Right atrium auricular region (tissue), 2 donors: ENCODE measurements around the gene ZBTB46. TPM values are rescaled to one million over a fixed set of nuclear protein-coding genes. Genes with fewer than 3 reads are reported as not detected.
A peak's percentile ranks its signal among the peaks of the same experiment; 100 is the strongest.

ENCODE experiments used
- DNase-seq: peaks from one replicate; pipeline ENCODE4 v3.0.0-alpha.2; 2019; ENCODE audit warnings: low spot score
- H3K27ac ChIP-seq, 2 donors: fragments of 200-600 bp; sonication (generic); 1 replicate in 1 of 2; 2 replicates in 1 of 2; pipeline ENCODE4 v1.5.1; 2016 to 2019
- H3K27me3 ChIP-seq, 2 donors: fragments of 200-600 bp; sonication (generic); one replicate each; pipeline versions ENCODE4 v1.5.1 to v1.6.0; 2017 to 2019
- H3K36me3 ChIP-seq: fragments of 200-600 bp; sonication (generic); one replicate; pipeline ENCODE4 v1.5.1; 2016
- H3K4me1 ChIP-seq, 2 donors: fragments of 200-600 bp; sonication (generic); one replicate each; pipeline versions ENCODE4 v1.5.1 to v1.6.0; 2017 to 2019
- H3K4me3 ChIP-seq, 2 donors: fragments of 200-600 bp; sonication (generic); 1 replicate in 1 of 2; 2 replicates in 1 of 2; pipeline ENCODE4 v1.5.1; 2017 to 2019; ENCODE audit warnings: mild to moderate bottlenecking in 1 of 2, moderate library complexity in 1 of 2
- H3K9me3 ChIP-seq, 2 donors: fragments of 200-600 bp; sonication (generic); one replicate each; pipeline ENCODE4 v1.5.1; 2019
- total RNA-seq, 2 donors: library from RNA; depleted of rRNA; stranded (reverse); fragments of >200 nt; gene quantifications; one replicate each; pipeline ENCODE4 v1.1.0, GENCODE V29; 2016
- TF ChIP-seq, protein P1 (sequence below), 2 donors: fragments of 200-600 bp; sonication (generic); IDR thresholded peaks; one replicate each; pipeline ENCODE4 v1.5.1; 2019; ENCODE audit warnings: antibody characterized with exemption in 2 of 2

The ZBTB46 gene
- total RNA-seq, 2 donors from 2014 or later, result 12.2 to 17.8 TPM

- DNase-seq, result no peak
Measured at GRCh38 chr20:63825331-63826118, 5.5 kb downstream of the ZBTB46 start.

DNA sequence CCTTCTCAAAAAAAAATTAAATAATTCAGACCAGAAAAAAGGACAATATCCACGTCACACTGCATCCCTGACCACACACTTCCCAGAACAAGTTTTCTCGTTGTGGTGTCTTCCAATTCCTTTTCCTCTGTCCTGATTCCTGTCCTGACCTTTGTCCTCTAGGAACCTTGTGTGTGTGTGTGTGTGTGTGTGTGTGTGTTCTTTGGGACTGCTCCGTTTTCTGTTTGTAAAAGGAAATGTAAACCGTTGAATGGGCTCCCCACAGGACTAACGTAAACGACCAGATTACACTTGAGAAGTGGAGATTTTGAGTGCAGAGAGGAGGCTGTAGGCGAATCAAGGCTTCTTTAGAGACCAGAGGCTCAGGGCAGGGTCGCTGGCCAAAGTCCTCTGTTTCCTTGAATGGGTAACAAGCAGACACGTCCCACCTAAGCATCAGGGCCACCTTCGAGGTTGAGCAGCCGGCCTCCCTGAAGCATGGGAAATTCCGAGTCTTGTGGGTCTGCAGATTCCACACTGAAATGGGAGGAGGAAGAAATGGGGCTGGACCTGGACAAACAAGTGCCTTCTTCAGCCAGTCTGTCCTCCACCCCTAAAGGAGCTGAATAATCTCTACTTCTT lies 7.3 kb downstream of the ZBTB46 start:
- H3K27me3 ChIP-seq, result no peaks in the 10 kb centered on the region
- H3K36me3 ChIP-seq, result no peaks in the 10 kb centered on the region
- H3K9me3 ChIP-seq, result no peaks in the 10 kb centered on the region
- H3K4me1 ChIP-seq, result peaks cover 0 to 61% of the 10 kb centered on the region in 2 donors
- DNase-seq, result no peak
- TF ChIP-seq, protein P1, sequence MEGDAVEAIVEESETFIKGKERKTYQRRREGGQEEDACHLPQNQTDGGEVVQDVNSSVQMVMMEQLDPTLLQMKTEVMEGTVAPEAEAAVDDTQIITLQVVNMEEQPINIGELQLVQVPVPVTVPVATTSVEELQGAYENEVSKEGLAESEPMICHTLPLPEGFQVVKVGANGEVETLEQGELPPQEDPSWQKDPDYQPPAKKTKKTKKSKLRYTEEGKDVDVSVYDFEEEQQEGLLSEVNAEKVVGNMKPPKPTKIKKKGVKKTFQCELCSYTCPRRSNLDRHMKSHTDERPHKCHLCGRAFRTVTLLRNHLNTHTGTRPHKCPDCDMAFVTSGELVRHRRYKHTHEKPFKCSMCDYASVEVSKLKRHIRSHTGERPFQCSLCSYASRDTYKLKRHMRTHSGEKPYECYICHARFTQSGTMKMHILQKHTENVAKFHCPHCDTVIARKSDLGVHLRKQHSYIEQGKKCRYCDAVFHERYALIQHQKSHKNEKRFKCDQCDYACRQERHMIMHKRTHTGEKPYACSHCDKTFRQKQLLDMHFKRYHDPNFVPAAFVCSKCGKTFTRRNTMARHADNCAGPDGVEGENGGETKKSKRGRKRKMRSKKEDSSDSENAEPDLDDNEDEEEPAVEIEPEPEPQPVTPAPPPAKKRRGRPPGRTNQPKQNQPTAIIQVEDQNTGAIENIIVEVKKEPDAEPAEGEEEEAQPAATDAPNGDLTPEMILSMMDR (IDR thresholded peaks at IDR 0.05), result no peak
- no peak overlapping the region for H3K4me3 ChIP-seq
- H3K27ac ChIP-seq, result no peak overlapping the region

More at GRCh38 chr20:63825331-63826118, 5.5 kb downstream of the ZBTB46 start:
- TF ChIP-seq, protein P1 (IDR thresholded peaks at IDR 0.05), result no peak
- Histone ChIP-seq H3K27me3 (no peaks in the 10 kb centered on the region), H3K4me3 (no peak overlapping the region), H3K36me3 (no peaks in the 10 kb centered on the region), H3K27ac (no peak overlapping the region), H3K9me3 (no peaks in the 10 kb centered on the region), H3K4me1 (peaks cover 0 to 62% of the 10 kb centered on the region in 2 donors)

GRCh38 chr20:63822276-63822696 lies 8.8 kb downstream of the ZBTB46 start:
- DNase-seq, result no peak
- Histone ChIP-seq H3K9me3 (no peaks in the 10 kb centered on the region), H3K36me3 (no peaks in the 10 kb centered on the region), H3K4me3 (no peak overlapping the region), H3K27me3 (no peaks in the 10 kb centered on the region), H3K4me1 (peaks cover 0 to 51% of the 10 kb centered on the region in 2 donors), H3K27ac (no peak overlapping the region)
- TF ChIP-seq, protein P1 (IDR thresholded peaks at IDR 0.05), result no peak

DNA sequence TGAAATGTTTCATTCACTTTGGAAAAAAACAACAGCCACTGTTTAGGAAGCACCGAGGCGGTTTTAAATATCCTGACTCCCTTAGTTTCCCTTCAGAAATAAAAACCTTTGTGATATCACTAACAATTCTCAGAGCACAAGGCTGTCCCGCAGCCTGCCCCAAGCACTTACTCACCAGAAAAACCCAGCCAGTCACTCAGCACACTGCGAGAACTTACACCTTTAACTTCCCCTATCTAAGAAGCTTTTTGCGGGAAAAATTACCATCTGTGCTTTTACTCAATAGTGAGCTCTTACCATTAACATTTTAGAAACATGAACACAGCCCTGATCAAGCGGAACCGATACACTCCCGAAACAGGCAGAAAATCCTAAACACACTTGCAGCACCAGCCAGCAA lies 9.3 kb downstream of the ZBTB46 start:
- H3K27me3 ChIP-seq, result no peaks in the 10 kb centered on the region
- H3K4me3 ChIP-seq, result no peak overlapping the region
- H3K27ac ChIP-seq, result no peak overlapping the region
- peaks cover 0 to 48% of the 10 kb centered on the region in 2 donors for H3K4me1 ChIP-seq
- H3K9me3 ChIP-seq, result no peaks in the 10 kb centered on the region
- H3K36me3 ChIP-seq, result no peaks in the 10 kb centered on the region
- TF ChIP-seq, protein P1 (IDR thresholded peaks at IDR 0.05), result no peak
- no peak for DNase-seq

- Histone ChIP-seq H3K4me3 (no peak overlapping the region), H3K27ac (no peak overlapping the region), H3K36me3 (no peaks in the 10 kb centered on the region), H3K4me1 (peaks cover 0 to 51% of the 10 kb centered on the region in 2 donors), H3K27me3 (no peaks in the 10 kb centered on the region), H3K9me3 (no peaks in the 10 kb centered on the region)
- DNase-seq, result no peak
- TF ChIP-seq, protein P1 (IDR thresholded peaks at IDR 0.05), result peak in 1 of 2 donors; percentile 54
Measured at GRCh38 chr20:63819224-63819921, 11.7 kb downstream of the ZBTB46 start.
